ENCODE data around the gene SPATA2L.
"Not testable (repeated sequence)": the region's sequence is repeated elsewhere in the genome, so short reads cannot be mapped to it uniquely, and the experiment has no call there.

DNA sequence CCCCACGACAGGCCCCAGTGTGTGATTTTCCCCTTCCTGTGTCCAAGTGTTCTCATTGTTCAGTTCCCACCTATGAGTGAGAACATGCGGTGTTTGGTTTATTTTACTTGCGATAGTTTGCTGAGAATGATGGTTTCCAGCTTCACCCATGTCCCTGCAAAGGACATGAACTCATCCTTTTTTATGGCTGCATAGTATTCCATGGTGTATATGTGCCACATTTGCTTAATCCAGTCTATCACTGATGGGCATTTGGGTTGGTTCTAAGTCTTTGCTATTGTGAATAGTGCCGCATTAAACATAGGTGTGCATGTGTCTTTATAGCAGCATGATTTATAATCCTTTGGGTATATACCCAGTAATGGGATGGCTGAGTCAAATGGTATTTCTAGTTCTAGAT, 29.9 kb downstream of the SPATA2L start:
- TF ChIP-seq POLR2AphosphoS5, POLR2A (IDR thresholded peaks at IDR 0.05): not testable (repeated sequence)
- TF ChIP-seq, protein P1, sequence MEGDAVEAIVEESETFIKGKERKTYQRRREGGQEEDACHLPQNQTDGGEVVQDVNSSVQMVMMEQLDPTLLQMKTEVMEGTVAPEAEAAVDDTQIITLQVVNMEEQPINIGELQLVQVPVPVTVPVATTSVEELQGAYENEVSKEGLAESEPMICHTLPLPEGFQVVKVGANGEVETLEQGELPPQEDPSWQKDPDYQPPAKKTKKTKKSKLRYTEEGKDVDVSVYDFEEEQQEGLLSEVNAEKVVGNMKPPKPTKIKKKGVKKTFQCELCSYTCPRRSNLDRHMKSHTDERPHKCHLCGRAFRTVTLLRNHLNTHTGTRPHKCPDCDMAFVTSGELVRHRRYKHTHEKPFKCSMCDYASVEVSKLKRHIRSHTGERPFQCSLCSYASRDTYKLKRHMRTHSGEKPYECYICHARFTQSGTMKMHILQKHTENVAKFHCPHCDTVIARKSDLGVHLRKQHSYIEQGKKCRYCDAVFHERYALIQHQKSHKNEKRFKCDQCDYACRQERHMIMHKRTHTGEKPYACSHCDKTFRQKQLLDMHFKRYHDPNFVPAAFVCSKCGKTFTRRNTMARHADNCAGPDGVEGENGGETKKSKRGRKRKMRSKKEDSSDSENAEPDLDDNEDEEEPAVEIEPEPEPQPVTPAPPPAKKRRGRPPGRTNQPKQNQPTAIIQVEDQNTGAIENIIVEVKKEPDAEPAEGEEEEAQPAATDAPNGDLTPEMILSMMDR (IDR thresholded peaks at IDR 0.05) = not testable (repeated sequence)
